Thyroid gland (tissue), 4 donors: Measurements from ENCODE around the gene PHF19. TPM values are rescaled to one million over a fixed set of nuclear protein-coding genes. Genes with fewer than 3 reads are reported as not detected.
A peak's percentile ranks its signal among the peaks of the same experiment; 100 is the strongest.

ENCODE experiments used
- DNase-seq, 2 donors: peaks; one replicate each; pipeline ENCODE4 v3.0.0-alpha.2; 2019
- H3K27ac ChIP-seq, 3 donors: fragments of 200-600 bp; sonication (generic); 1 replicate in 2 of 3; 2 replicates in 1 of 3; pipeline ENCODE4 v1.5.1; 2016 to 2019; ENCODE audit warnings: mild to moderate bottlenecking in 1 of 3, moderate library complexity in 1 of 3
- H3K27me3 ChIP-seq: fragments of 200-600 bp; sonication (generic); one replicate; pipeline ENCODE4 v1.5.1; 2019
- H3K36me3 ChIP-seq, 2 donors: fragments of 200-600 bp; sonication (generic); one replicate each; pipeline ENCODE4 v1.5.1; 2016 to 2019
- H3K4me1 ChIP-seq, 2 donors: fragments of 200-600 bp; sonication (generic); one replicate each; pipeline ENCODE4 v1.5.1; 2017 to 2019
- H3K4me3 ChIP-seq, 3 donors: fragments of 200-600 bp; sonication (generic); replicated peaks in 1 of 3; 1 replicate in 2 of 3; 2 replicates in 1 of 3; pipeline ENCODE4 v1.5.1; 2016; ENCODE audit warnings: mild to moderate bottlenecking in 1 of 3
- H3K9me3 ChIP-seq: fragments of 200-600 bp; sonication (generic); one replicate; pipeline ENCODE4 v1.5.1; 2017
- POLR2A ChIP-seq, 2 donors: fragments of 450-650 bp; IDR thresholded peaks; one replicate each; pipeline ENCODE4 v1.6.1; 2017; ENCODE audit warnings: antibody characterized with exemption in 2 of 2, mild to moderate bottlenecking in 2 of 2, moderate library complexity in 1 of 2
- WGBS, 2 donors: methylation state at CpG; one replicate each; pipeline ENCODE4 v1.1.5; 2017; 5-methylcytosine and 5-hydroxymethylcytosine counted together
- intact Hi-C: fragments of 100-400 bp; cut with DNase I; formaldehyde crosslinking; loops from one replicate; pipeline ENCODE4 v1.15.1; 2023
- total RNA-seq, 4 donors: library from RNA; depleted of rRNA; stranded (reverse); fragments of >200 nt; gene quantifications; one replicate each; pipeline ENCODE4 v1.2.3, GENCODE V29; 2016
- TF ChIP-seq, protein P1 (sequence below), 6 experiments: fragments of 200-600 bp in 3 of 6; fragments of 450-650 bp in 3 of 6; sonication (generic) in 3 of 6; IDR thresholded peaks; one replicate each; pipeline ENCODE4 v1.5.1; 2016 to 2019; ENCODE audit warnings: antibody characterized with exemption in 6 of 6, mild to moderate bottlenecking in 2 of 6, inconsistent platforms in 1 of 6, moderate library complexity in 1 of 6

PHF19 gene
- total RNA-seq, 4 donors from 2014 or later, result 10.8 to 24.1 (median 13.1) TPM

DNA sequence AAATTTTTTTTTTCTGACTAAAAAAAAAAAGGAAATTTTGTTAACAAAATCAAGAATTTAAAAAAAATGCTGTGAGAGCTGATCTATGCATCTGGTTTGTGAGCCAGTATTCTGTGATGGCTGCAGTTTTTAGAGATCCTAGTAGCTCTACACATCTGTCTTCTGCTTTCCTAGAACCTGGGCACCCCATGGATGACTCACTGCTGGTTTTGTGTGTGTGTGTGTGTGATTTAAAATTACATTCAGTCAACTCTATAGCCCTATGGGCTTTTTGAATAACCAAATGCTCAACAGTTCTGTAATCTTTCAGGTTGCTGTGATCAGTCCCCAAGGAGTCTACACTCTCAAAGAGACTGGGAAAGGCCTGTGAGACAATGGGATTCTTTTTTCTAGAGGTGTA lies 31.7 kb downstream of the PHF19 start:
- DNase-seq, result no peak
- Histone ChIP-seq H3K27me3 (no peaks in the 10 kb centered on the region), H3K4me3 (no peak overlapping the region), H3K9me3 (no peaks in the 10 kb centered on the region), H3K4me1 (peaks cover 13 to 15% of the 10 kb centered on the region in 2 donors), H3K36me3 (no peaks in the 10 kb centered on the region), H3K27ac (no peak overlapping the region)
- intact Hi-C loops, result loop anchor here (10.0 kb wide), 1 partner anchor 50 kb away; the partner anchor contains the start of gene FBXW2
- TF ChIP-seq POLR2A (IDR thresholded peaks at IDR 0.05), result no peak

DNA sequence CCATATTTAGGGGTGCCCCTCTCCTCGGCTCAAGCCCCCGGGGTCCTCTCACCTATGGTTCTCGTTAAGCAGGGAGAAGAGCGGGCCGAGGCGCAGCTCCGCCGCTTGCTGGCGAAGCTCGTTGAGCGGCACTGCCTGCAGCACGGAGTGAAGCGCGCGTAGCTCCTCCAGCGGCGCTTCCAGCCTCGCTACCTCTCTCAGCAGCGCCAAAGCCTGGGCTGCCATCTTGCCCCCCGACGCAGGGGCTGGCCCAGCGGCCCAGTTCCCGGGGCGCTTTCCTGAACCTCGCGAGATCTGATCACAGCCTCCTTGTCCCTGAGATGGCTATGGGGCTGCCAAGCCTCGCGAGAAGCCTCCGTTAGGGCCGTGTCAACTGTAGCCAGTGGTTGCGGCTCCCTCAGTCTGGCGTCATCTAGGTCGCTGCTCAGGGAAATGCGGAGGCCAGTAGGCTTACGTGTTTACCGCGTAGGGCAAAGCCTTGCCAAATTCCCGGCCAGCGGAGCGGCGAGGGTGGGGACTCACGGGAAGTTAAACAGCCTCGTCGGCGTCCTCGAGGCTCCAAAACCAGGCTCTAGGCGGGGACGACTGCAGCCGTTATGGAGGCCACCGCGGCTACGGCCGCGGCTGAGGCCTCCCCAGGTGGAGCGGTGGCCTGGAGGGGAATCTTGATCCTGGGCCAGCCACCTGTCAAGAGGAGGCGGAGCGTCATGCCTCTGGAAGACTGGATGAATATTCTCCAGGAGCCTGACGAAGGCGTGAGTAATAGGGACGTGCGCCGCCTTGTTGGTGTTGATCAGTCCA lies 34.1 kb downstream of the PHF19 start, which contains the start of gene PSMD5:
Gene PSMD5 (minus strand): TSS at position 238 of the 801 bp plus-strand sequence. CDS start 13 bp downstream, at position 225.
- peak; percentile 96 to 97 for DNase-seq
- Histone ChIP-seq H3K36me3 (no peaks in the 10 kb centered on the region), H3K4me1 (peaks cover 15 to 19% of the 10 kb centered on the region in 2 donors), H3K27me3 (no peaks in the 10 kb centered on the region), H3K9me3 (no peaks in the 10 kb centered on the region), H3K27ac (peak within 1 kb of the TSS; percentile 88 to 96 (median 94)), H3K4me3 (peak within 1 kb of the TSS; percentile 61 to 67 (median 64))
- 4 to 17% methylated on average over 21 to 44 of the region's 62 CpGs for WGBS, 2 donors
- TF ChIP-seq, protein P1, sequence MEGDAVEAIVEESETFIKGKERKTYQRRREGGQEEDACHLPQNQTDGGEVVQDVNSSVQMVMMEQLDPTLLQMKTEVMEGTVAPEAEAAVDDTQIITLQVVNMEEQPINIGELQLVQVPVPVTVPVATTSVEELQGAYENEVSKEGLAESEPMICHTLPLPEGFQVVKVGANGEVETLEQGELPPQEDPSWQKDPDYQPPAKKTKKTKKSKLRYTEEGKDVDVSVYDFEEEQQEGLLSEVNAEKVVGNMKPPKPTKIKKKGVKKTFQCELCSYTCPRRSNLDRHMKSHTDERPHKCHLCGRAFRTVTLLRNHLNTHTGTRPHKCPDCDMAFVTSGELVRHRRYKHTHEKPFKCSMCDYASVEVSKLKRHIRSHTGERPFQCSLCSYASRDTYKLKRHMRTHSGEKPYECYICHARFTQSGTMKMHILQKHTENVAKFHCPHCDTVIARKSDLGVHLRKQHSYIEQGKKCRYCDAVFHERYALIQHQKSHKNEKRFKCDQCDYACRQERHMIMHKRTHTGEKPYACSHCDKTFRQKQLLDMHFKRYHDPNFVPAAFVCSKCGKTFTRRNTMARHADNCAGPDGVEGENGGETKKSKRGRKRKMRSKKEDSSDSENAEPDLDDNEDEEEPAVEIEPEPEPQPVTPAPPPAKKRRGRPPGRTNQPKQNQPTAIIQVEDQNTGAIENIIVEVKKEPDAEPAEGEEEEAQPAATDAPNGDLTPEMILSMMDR (IDR thresholded peaks at IDR 0.05), result peak in 1 of 6 experiments; percentile 9
- peak; percentile 69 to 81 for TF ChIP-seq POLR2A (IDR thresholded peaks at IDR 0.05)
- intact Hi-C loops, result loop anchor here (10.0 kb wide), 1 partner anchor 48 kb away; the partner anchor contains the start of gene FBXW2

GRCh38 chr9:120841930-120842684 lies 34.9 kb downstream of the PHF19 start:
- TF ChIP-seq, protein P1 (IDR thresholded peaks at IDR 0.05), result no peak
- no peak for TF ChIP-seq POLR2A (IDR thresholded peaks at IDR 0.05)
- intact Hi-C loops, result loop anchor here (10.0 kb wide), 1 partner anchor 47 kb away; the partner anchor contains the start of gene FBXW2
- H3K9me3 ChIP-seq, result no peaks in the 10 kb centered on the region
- WGBS, 2 donors, result 36 to 45% methylated on average over 18 of the region's 18 CpGs
- H3K4me3 ChIP-seq, result peak overlapping the region; percentile 61 to 67 (median 64)
- no peaks in the 10 kb centered on the region for H3K36me3 ChIP-seq
- peak in 1 of 2 donors; percentile 21 for DNase-seq
- no peaks in the 10 kb centered on the region for H3K27me3 ChIP-seq
- H3K27ac ChIP-seq, result peak overlapping the region; percentile 88 to 96 (median 94)
- peaks cover 15 to 19% of the 10 kb centered on the region in 2 donors for H3K4me1 ChIP-seq

GRCh38 chr9:120839146-120839545 lies 37.8 kb downstream of the PHF19 start:
- Histone ChIP-seq H3K27me3 (no peaks in the 10 kb centered on the region), H3K4me1 (peaks cover 14 to 19% of the 10 kb centered on the region in 2 donors), H3K36me3 (no peaks in the 10 kb centered on the region), H3K9me3 (no peaks in the 10 kb centered on the region), H3K27ac (no peak overlapping the region), H3K4me3 (no peak overlapping the region)
- DNase-seq, result no peak
- intact Hi-C loops, result no loop called here
- TF ChIP-seq, protein P1 (IDR thresholded peaks at IDR 0.05), result no peak
- TF ChIP-seq POLR2A (IDR thresholded peaks at IDR 0.05), result no peak
- 81 to 84% methylated on average over 2 of the region's 2 CpGs for WGBS, 2 donors

GRCh38 chr9:120837921-120838320 lies 39.1 kb downstream of the PHF19 start:
- Histone ChIP-seq H3K36me3 (peaks cover 0 to under 1% of the 10 kb centered on the region in 2 donors), H3K4me1 (peaks cover 6 to 10% of the 10 kb centered on the region in 2 donors), H3K27ac (no peak overlapping the region), H3K4me3 (no peak overlapping the region), H3K9me3 (no peaks in the 10 kb centered on the region), H3K27me3 (no peaks in the 10 kb centered on the region)
- 92 to 96% methylated on average over 3 of the region's 3 CpGs for WGBS, 2 donors
- no peak for TF ChIP-seq POLR2A (IDR thresholded peaks at IDR 0.05)
- TF ChIP-seq, protein P1 (IDR thresholded peaks at IDR 0.05), result no peak
- DNase-seq, result no peak
- intact Hi-C loops, result no loop called here
